MCF 10A (cell line): ENCODE measurements around the gene SEMA3E. TPM values are rescaled to one million over a fixed set of nuclear protein-coding genes. Genes with fewer than 3 reads are reported as not detected.

Source experiments
- BruUV-seq: library from RNA; stranded (reverse); fragments of 400-500 nt; replicated peaks from 2 replicates; lab custom pipeline; 2021; lab: Mats Ljungman, UMichigan
- CTCF ChIA-PET: fragments of 300-600 bp; sonication (Branson Sonifier 250); formaldehyde crosslinking; extraction: SDS; loops from one replicate; lab custom pipeline; 2021; ENCODE audit warnings: antibody characterized with exemption, inconsistent platforms; lab: Yijun Ruan, JAX
- POLR2A ChIA-PET: fragments of 300-600, 350-650 bp; sonication (Branson Sonifier 250); formaldehyde crosslinking; extraction: SDS; loops from one replicate; lab custom pipeline; 2020; ENCODE audit warnings: antibody characterized with exemption, inconsistent platforms; lab: Yijun Ruan, JAX
- DNase-seq: peaks from one replicate; pipeline ENCODE4 v3.0.0-alpha.2; 2018; ENCODE audit not compliant: unreplicated experiment
- H3K27ac Mint-ChIP-seq: one replicate; pipeline ENCODE4 v1.8.0; 2022; ENCODE audit warnings: mild to moderate bottlenecking, low read depth, mixed read lengths; ENCODE audit not compliant: unreplicated experiment
- H3K27me3 Mint-ChIP-seq: one replicate; pipeline ENCODE4 v1.8.0; 2022; ENCODE audit warnings: mixed read lengths; ENCODE audit not compliant: insufficient read depth, unreplicated experiment
- H3K36me3 Mint-ChIP-seq: one replicate; pipeline ENCODE4 v1.8.0; 2022; ENCODE audit warnings: mild to moderate bottlenecking, moderate library complexity, mixed read lengths; ENCODE audit not compliant: insufficient read depth, unreplicated experiment
- H3K4me1 Mint-ChIP-seq: one replicate; pipeline ENCODE4 v1.8.0; 2022; ENCODE audit warnings: mixed read lengths; ENCODE audit not compliant: insufficient read depth, unreplicated experiment
- H3K4me3 Mint-ChIP-seq: one replicate; pipeline ENCODE4 v1.8.0; 2022; ENCODE audit warnings: mild to moderate bottlenecking, moderate library complexity, mixed read lengths; ENCODE audit not compliant: unreplicated experiment
- H3K9me3 Mint-ChIP-seq: one replicate; pipeline ENCODE4 v1.8.0; 2022; ENCODE audit warnings: mixed read lengths; ENCODE audit not compliant: unreplicated experiment
- CTCF ChIP-seq: fragments of 200-600 bp; IDR thresholded peaks from one replicate; pipeline ENCODE4 v1.8.0; 2022; ENCODE audit warnings: antibody characterized with exemption, mild to moderate bottlenecking; ENCODE audit not compliant: unreplicated experiment
- intact Hi-C: fragments of 100-400 bp; cut with micrococcal nuclease; formaldehyde crosslinking; loops from 2 replicates; pipeline ENCODE4 v1.14.1; 2022
- total RNA-seq: library from RNA; stranded (reverse); gene quantifications from 2 replicates; pipeline ENCODE4 v1.2.3, GENCODE V29; 2022

Gene SEMA3E
- total RNA-seq, 1 experiment from 2014 or later: 0.51 TPM

- BruUV-seq: no TSS peak
- ChIA-PET CTCF (no interaction called here), POLR2A (interaction anchor here (0.6 kb wide), 1 partner anchor 60 kb away, joined by 3 read pairs; no protein-coding TSS in a partner anchor)
- no peaks in the 10 kb centered on the region for H3K36me3 Mint-ChIP-seq
- intact Hi-C loops: no loop called here
- no peak overlapping the region for H3K27ac Mint-ChIP-seq
- H3K9me3 Mint-ChIP-seq: no peaks in the 10 kb centered on the region
- H3K4me1 Mint-ChIP-seq: no peaks in the 10 kb centered on the region
- no peak for TF ChIP-seq CTCF
- H3K4me3 Mint-ChIP-seq: no peak overlapping the region
- DNase-seq: no peak
- no peaks in the 10 kb centered on the region for H3K27me3 Mint-ChIP-seq
Observed at GRCh38 chr7:83478616-83479015, 170.3 kb downstream of the SEMA3E start.

GRCh38 chr7:83476511-83477050 is 172.4 kb downstream of the SEMA3E start:
- CTCF ChIA-PET: no interaction called here
- intact Hi-C loops: no loop called here
- DNase-seq: no peak
- Mint-ChIP-seq H3K4me3 (no peak overlapping the region), H3K36me3 (no peaks in the 10 kb centered on the region), H3K27ac (no peak overlapping the region), H3K9me3 (no peaks in the 10 kb centered on the region), H3K4me1 (no peaks in the 10 kb centered on the region), H3K27me3 (no peaks in the 10 kb centered on the region)
- no peak for TF ChIP-seq CTCF
- BruUV-seq: no TSS peak
- POLR2A ChIA-PET: no interaction called here

DNA sequence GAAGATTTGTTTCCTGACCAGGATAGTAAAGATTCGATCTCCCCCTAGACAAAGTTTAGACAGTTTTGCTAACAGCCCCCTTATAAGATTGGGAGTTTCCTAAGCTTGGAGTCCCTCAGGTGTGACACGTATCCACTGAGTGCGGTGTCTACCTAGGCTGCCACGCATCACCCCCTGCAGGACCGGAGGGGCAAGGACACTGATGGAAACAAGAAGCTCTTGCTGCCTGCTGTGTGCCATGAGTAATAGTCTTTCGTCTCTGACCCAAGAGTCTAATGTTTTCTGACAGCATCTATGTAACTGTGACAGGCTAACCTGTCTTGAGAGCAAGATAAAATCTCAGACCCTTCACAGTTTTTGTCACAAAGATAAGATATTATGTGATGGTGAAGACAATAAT is 173.5 kb downstream of the SEMA3E start:
- no peaks in the 10 kb centered on the region for H3K27me3 Mint-ChIP-seq
- POLR2A ChIA-PET: no interaction called here
- peak; percentile 10 for DNase-seq
- no peak overlapping the region for H3K27ac Mint-ChIP-seq
- BruUV-seq: no TSS peak
- H3K4me3 Mint-ChIP-seq: no peak overlapping the region
- CTCF ChIA-PET: no interaction called here
- H3K4me1 Mint-ChIP-seq: no peaks in the 10 kb centered on the region
- no peaks in the 10 kb centered on the region for H3K36me3 Mint-ChIP-seq
- intact Hi-C loops: no loop called here
- no peak for TF ChIP-seq CTCF
- H3K9me3 Mint-ChIP-seq: no peaks in the 10 kb centered on the region

DNA sequence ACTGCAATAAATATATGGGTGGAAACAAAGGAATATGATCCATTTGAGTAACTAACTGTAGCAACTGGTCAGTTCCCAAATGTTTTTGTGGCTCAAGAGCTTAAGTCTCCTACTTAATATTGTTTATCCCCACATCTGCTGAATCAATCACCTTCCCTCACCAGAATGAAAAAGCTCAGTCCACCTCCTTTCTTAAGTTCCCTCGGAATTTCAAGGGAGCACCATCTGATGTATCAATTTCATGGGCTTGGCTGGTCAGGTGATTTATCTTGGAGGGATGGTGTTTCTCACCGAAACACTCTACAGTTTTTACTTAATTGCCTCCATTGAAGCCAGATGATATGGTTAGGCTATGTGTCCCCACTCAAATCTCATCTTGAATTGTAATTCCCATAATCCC is 176.6 kb downstream of the SEMA3E start:
- no peaks in the 10 kb centered on the region for H3K9me3 Mint-ChIP-seq
- ChIA-PET POLR2A (no interaction called here), CTCF (no interaction called here)
- no peak for TF ChIP-seq CTCF
- no TSS peak for BruUV-seq
- H3K4me1 Mint-ChIP-seq: no peaks in the 10 kb centered on the region
- no peaks in the 10 kb centered on the region for H3K36me3 Mint-ChIP-seq
- no peak for DNase-seq
- H3K27ac Mint-ChIP-seq: no peak overlapping the region
- intact Hi-C loops: no loop called here
- H3K27me3 Mint-ChIP-seq: no peaks in the 10 kb centered on the region
- no peak overlapping the region for H3K4me3 Mint-ChIP-seq
